ENCODE measurements around the gene RIMBP3B.
"Not testable (repeated sequence)": the region's sequence is repeated elsewhere in the genome, so short reads cannot be mapped to it uniquely, and the experiment has no call there.

RIMBP3B gene

GRCh38 chr22:21383701-21384467, at the start of gene RIMBP3B:
RIMBP3B (plus strand) TSS chr22:21383751; CDS start chr22:21383859, 108 bp downstream.
- DNase-seq (ENCODE audit: insufficient read length, low spot score); FAIRE-seq: not testable (repeated sequence)

GRCh38 chr22:21357527-21357926, 26.0 kb upstream of the RIMBP3B start:
- DNase-seq (ENCODE audit: insufficient read length, low spot score); FAIRE-seq: not testable (repeated sequence)

GRCh38 chr22:21360525-21360924, 23.0 kb upstream of the RIMBP3B start:
- not testable (repeated sequence) for FAIRE-seq; DNase-seq (ENCODE audit: insufficient read length, low spot score)

- not testable (repeated sequence) for FAIRE-seq; DNase-seq (ENCODE audit: insufficient read length, low spot score)
Observed at GRCh38 chr22:21362473-21362872, 21.1 kb upstream of the RIMBP3B start.

GRCh38 chr22:21363061-21363460, 20.5 kb upstream of the RIMBP3B start:
- not testable (repeated sequence) for FAIRE-seq; DNase-seq (ENCODE audit: insufficient read length, low spot score)

GRCh38 chr22:21363803-21364202, 19.7 kb upstream of the RIMBP3B start:
- DNase-seq (ENCODE audit: insufficient read length, low spot score); FAIRE-seq: not testable (repeated sequence)

- not testable (repeated sequence) for DNase-seq (ENCODE audit: insufficient read length, low spot score); FAIRE-seq
Observed at GRCh38 chr22:21364362-21364761, 19.2 kb upstream of the RIMBP3B start.

GRCh38 chr22:21365337-21365736, 18.2 kb upstream of the RIMBP3B start:
- FAIRE-seq; DNase-seq (ENCODE audit: insufficient read length, low spot score): not testable (repeated sequence)

- not testable (repeated sequence) for FAIRE-seq; DNase-seq (ENCODE audit: insufficient read length, low spot score)
Observed at GRCh38 chr22:21368603-21369310, 14.8 kb upstream of the RIMBP3B start.

GRCh38 chr22:21375880-21376279, 7.7 kb upstream of the RIMBP3B start:
- not testable (repeated sequence) for DNase-seq (ENCODE audit: insufficient read length, low spot score); FAIRE-seq

- FAIRE-seq; DNase-seq (ENCODE audit: insufficient read length, low spot score): not testable (repeated sequence)
Observed at GRCh38 chr22:21384468-21385357, 1.2 kb downstream of the RIMBP3B start.

GRCh38 chr22:21389480-21389879, 5.9 kb downstream of the RIMBP3B start:
- DNase-seq (ENCODE audit: insufficient read length, low spot score); FAIRE-seq: not testable (repeated sequence)

GRCh38 chr22:21390013-21390412, 6.5 kb downstream of the RIMBP3B start:
- FAIRE-seq; DNase-seq (ENCODE audit: insufficient read length, low spot score): not testable (repeated sequence)

- FAIRE-seq; DNase-seq (ENCODE audit: insufficient read length, low spot score): not testable (repeated sequence)
Observed at GRCh38 chr22:21394613-21395012, 11.1 kb downstream of the RIMBP3B start.

- DNase-seq (ENCODE audit: insufficient read length, low spot score); FAIRE-seq: not testable (repeated sequence)
Observed at GRCh38 chr22:21401197-21401969, 17.8 kb downstream of the RIMBP3B start.

GRCh38 chr22:21402763-21403314, 19.3 kb downstream of the RIMBP3B start:
- not testable (repeated sequence) for FAIRE-seq; DNase-seq (ENCODE audit: insufficient read length, low spot score)

- FAIRE-seq; DNase-seq (ENCODE audit: insufficient read length, low spot score): not testable (repeated sequence)
Observed at GRCh38 chr22:21407139-21407538, 23.6 kb downstream of the RIMBP3B start.

- DNase-seq (ENCODE audit: insufficient read length, low spot score); FAIRE-seq: not testable (repeated sequence)
Observed at GRCh38 chr22:21407792-21408191, 24.2 kb downstream of the RIMBP3B start.

GRCh38 chr22:21416375-21416774, 32.8 kb downstream of the RIMBP3B start:
- DNase-seq (ENCODE audit: insufficient read length, low spot score); FAIRE-seq: not testable (repeated sequence)
